Kidney (tissue), 14 donors: ENCODE results near the gene PDCD10. TPM values are rescaled to one million over a fixed set of nuclear protein-coding genes. Genes with fewer than 3 reads are reported as not detected.
A peak's percentile ranks its signal among the peaks of the same experiment; 100 is the strongest.

ENCODE experiments used
- DNase-seq, 5 donors: peaks; one replicate each; pipeline ENCODE4 v3.0.0-alpha.2; 2013 to 2020
- FAIRE-seq: peaks from 2 replicates; lab custom pipeline; 2012; peaks lifted over from hg19 to GRCh38; lab: Jason Lieb, UNC
- H3K27ac ChIP-seq, 2 donors: one replicate each; pipeline ENCODE4 v1.7.0; 2013; ENCODE audit warnings: low read depth in 2 of 2, low read length in 2 of 2, inconsistent platforms in 1 of 2
- H3K27me3 ChIP-seq: one replicate; pipeline ENCODE4 v1.7.1; 2013; ENCODE audit warnings: low read length, inconsistent platforms; ENCODE audit not compliant: control insufficient read depth, insufficient read depth
- H3K36me3 ChIP-seq, 3 donors: one replicate each; pipeline versions ENCODE4 v1.7.0 to v1.7.1; 2013; ENCODE audit warnings: low read length in 3 of 3, control low read depth in 1 of 3, inconsistent platforms in 1 of 3; ENCODE audit not compliant: insufficient read depth in 3 of 3, control insufficient read depth in 2 of 3
- H3K4me1 ChIP-seq, 3 donors: one replicate each; pipeline versions ENCODE4 v1.7.0 to v1.7.1; 2013; ENCODE audit warnings: low read length in 3 of 3, inconsistent platforms in 1 of 3, low read depth in 1 of 3; ENCODE audit not compliant: control insufficient read depth in 2 of 3, insufficient read depth in 2 of 3
- H3K4me3 ChIP-seq, 3 donors: one replicate each; pipeline versions ENCODE4 v1.7.0 to v1.8.1; 2013; ENCODE audit warnings: low read length in 3 of 3, control low read depth in 1 of 3, inconsistent platforms in 1 of 3
- H3K9ac ChIP-seq, 3 donors: one replicate each; pipeline versions ENCODE4 v1.7.0 to v1.7.1; 2013; ENCODE audit warnings: low read length in 3 of 3, control low read depth in 1 of 3, inconsistent platforms in 1 of 3
- H3K9me3 ChIP-seq, 3 donors: one replicate each; pipeline versions ENCODE4 v1.7.0 to v1.7.1; 2013; ENCODE audit warnings: low read length in 3 of 3, control low read depth in 1 of 3, inconsistent platforms in 1 of 3; ENCODE audit not compliant: control insufficient read depth in 2 of 3, insufficient read depth in 1 of 3
- CTCF ChIP-seq: IDR thresholded peaks from 3 replicates; pipeline ENCODE4 v1.5.1; 2012; ENCODE audit warnings: mild to moderate bottlenecking, moderate library complexity, borderline replicate concordance; ENCODE audit not compliant: insufficient read depth; ENCODE audit errors: extremely low read depth
- intact Hi-C: fragments of 100-400 bp; cut with DNase I; formaldehyde crosslinking; loops from one replicate; pipeline ENCODE4 v1.11.1; 2022
- polyA plus RNA-seq: library from polyadenylated mRNA; stranded (reverse); fragments of 350-450 nt; fragmentation: Illumina TruSeq; extraction: RNeasy Lipid Tissue Mini Kit (QIAGEN cat#74804); gene quantifications from one replicate; pipeline ENCODE4 v1.2.3, GENCODE V29; 2014; ENCODE audit warnings: low read depth, low replicate concordance; ENCODE audit not compliant: insufficient read depth
- total RNA-seq: library from RNA; stranded (reverse); fragmentation: NEBNext Ultra II Directional; extraction: Animal tissue kit (Norgen Biotek cat#: 25700); gene quantifications from one replicate; pipeline ENCODE4 v1.2.1, GENCODE V29; 2021
- donor health status: control.
- donor health status: control.
- donor health status: control.
- donor health status: control.
- donor health status: control.
- donor health status: DM: yes; HTN: yes; CAD: no.
- donor health status: Normal renal cell carcinoma (clear cell type).

The PDCD10 gene
- total and polyA plus RNA-seq, 2 donors from 2014 or later: 50.0 to 55.1 TPM

- intact Hi-C loops: no loop called here
- H3K27me3 ChIP-seq: no peaks in the 10 kb centered on the region
- no peak overlapping the region for H3K4me3 ChIP-seq
- no peaks in the 10 kb centered on the region for H3K36me3 ChIP-seq
- no peaks in the 10 kb centered on the region for H3K4me1 ChIP-seq
- no peak overlapping the region for H3K27ac ChIP-seq
- FAIRE-seq: no peak
- H3K9ac ChIP-seq: no peak overlapping the region
- no peak for TF ChIP-seq CTCF
- DNase-seq: no peak
- H3K9me3 ChIP-seq: no peaks in the 10 kb centered on the region
Observed at GRCh38 chr3:167743799-167744198, 9.1 kb upstream of the PDCD10 start.

- DNase-seq (no peak), FAIRE-seq (no peak)
- no peak overlapping the region for H3K9ac ChIP-seq
- H3K27me3 ChIP-seq: no peaks in the 10 kb centered on the region
- H3K4me3 ChIP-seq: no peak overlapping the region
- TF ChIP-seq CTCF: no peak
- H3K9me3 ChIP-seq: no peaks in the 10 kb centered on the region
- no peaks in the 10 kb centered on the region for H3K4me1 ChIP-seq
- intact Hi-C loops: no loop called here
- H3K36me3 ChIP-seq: no peaks in the 10 kb centered on the region
- no peak overlapping the region for H3K27ac ChIP-seq
Observed at GRCh38 chr3:167742338-167742737, 7.6 kb upstream of the PDCD10 start.

GRCh38 chr3:167740961-167741587, 6.4 kb upstream of the PDCD10 start:
- H3K4me1 ChIP-seq: peaks cover 0 to 2% (median 0%) of the 10 kb centered on the region in 3 donors
- peak in 3 of 5 donors; percentile 13 to 49 (median 15) for DNase-seq
- peak; percentile 21 for TF ChIP-seq CTCF
- H3K36me3 ChIP-seq: no peaks in the 10 kb centered on the region
- no peak overlapping the region for H3K27ac ChIP-seq
- no peak overlapping the region for H3K4me3 ChIP-seq
- no peaks in the 10 kb centered on the region for H3K9me3 ChIP-seq
- H3K27me3 ChIP-seq: no peaks in the 10 kb centered on the region
- no peak overlapping the region for H3K9ac ChIP-seq
- no peak for FAIRE-seq
- intact Hi-C loops: no loop called here
